ENCODE results near the gene IL3RA.
A peak's percentile ranks its signal among the peaks of the same experiment; 100 is the strongest.

The IL3RA gene

GRCh38 chrX:1391707-1392375, 55.3 kb downstream of the IL3RA start, which contains the start of gene SLC25A6:
TSS of gene SLC25A6 (minus strand) at chrX:1392113. CDS start at chrX:1392009, 104 bp downstream.
- no peak for TF ChIP-seq ZFX (IDR thresholded peaks at IDR 0.05; ENCODE audit: borderline replicate concordance)
- 0 out of 2 replicates have a peak, but pooled peaks have one; percentile 12 for TF ChIP-seq CTCF (IDR thresholded peaks at IDR 0.05)
- H3K27ac ChIP-seq: peak within 1 kb of the TSS; percentile 99

GRCh38 chrX:1392376-1393068, 55.9 kb downstream of the IL3RA start:
- peak overlapping the region; percentile 99 for H3K27ac ChIP-seq
- TF ChIP-seq ZFX (IDR thresholded peaks at IDR 0.05; ENCODE audit: borderline replicate concordance): no peak
- no peak for TF ChIP-seq CTCF (IDR thresholded peaks at IDR 0.05)

- TF ChIP-seq CTCF (IDR thresholded peaks at IDR 0.05) (no peak), ZFX (IDR thresholded peaks at IDR 0.05; ENCODE audit: borderline replicate concordance) (no peak)
- peak overlapping the region; percentile 99 for H3K27ac ChIP-seq
These were observed 57.5 kb downstream of the IL3RA start for GRCh38 chrX:1393871-1394615.

GRCh38 chrX:1394731-1395501, 58.3 kb downstream of the IL3RA start:
- no peak for TF ChIP-seq ZFX (IDR thresholded peaks at IDR 0.05; ENCODE audit: borderline replicate concordance)
- no peak for TF ChIP-seq CTCF (IDR thresholded peaks at IDR 0.05)
- H3K27ac ChIP-seq: peak overlapping the region; percentile 99

- no peak overlapping the region for H3K27ac ChIP-seq
- TF ChIP-seq ZFX (IDR thresholded peaks at IDR 0.05; ENCODE audit: borderline replicate concordance): no peak
- TF ChIP-seq CTCF (IDR thresholded peaks at IDR 0.05): no peak
These were observed 59.1 kb downstream of the IL3RA start for GRCh38 chrX:1395646-1396216.

- TF ChIP-seq ZFX (IDR thresholded peaks at IDR 0.05; ENCODE audit: borderline replicate concordance) (no peak), CTCF (IDR thresholded peaks at IDR 0.05) (no peak)
- no peak overlapping the region for H3K27ac ChIP-seq
These were observed 60.4 kb downstream of the IL3RA start for GRCh38 chrX:1397001-1397400.

Measured in 22Rv1 (cell line).